ENCODE results near the gene OR10A7. TPM values are rescaled to one million over a fixed set of nuclear protein-coding genes. Genes with fewer than 3 reads are reported as not detected.

OR10A7 gene
- total RNA-seq, 4 donors from 2014 or later, result not detected

DNA sequence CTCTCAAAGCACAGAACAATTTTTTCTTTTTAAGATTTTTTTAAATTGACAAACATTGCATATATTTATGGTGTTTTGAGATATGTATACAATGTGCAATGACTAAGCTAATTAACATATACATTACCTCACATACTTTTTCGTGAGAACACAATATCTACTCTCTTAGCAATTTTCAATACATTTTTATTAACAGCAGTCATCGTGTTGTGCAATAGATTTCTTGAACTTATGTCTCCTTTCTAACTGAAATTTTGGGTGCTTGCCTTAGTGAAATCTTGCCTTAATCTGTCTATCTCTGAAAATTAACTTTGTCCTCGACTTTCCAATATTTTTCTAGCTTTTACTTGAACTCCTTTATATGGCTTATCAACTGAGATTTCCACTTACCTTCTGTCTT lies 6.8 kb downstream of the OR10A7 start:
- Histone ChIP-seq H3K36me3 (no peaks in the 10 kb centered on the region), H3K9me3 (no peaks in the 10 kb centered on the region), H3K4me3 (no peak overlapping the region), H3K27me3 (peaks cover 4% of the 10 kb centered on the region), H3K27ac (no peak overlapping the region), H3K4me1 (no peaks in the 10 kb centered on the region)
- 24 to 38% methylated on average over 3 of the region's 3 CpGs for whole genome bisulfite sequencing, 2 donors (ENCODE audit: low coverage in 1 of 2)
- DNase-seq, result no peak
- no peak for TF ChIP-seq POLR2AphosphoS5 (IDR thresholded peaks at IDR 0.05)
- TF ChIP-seq, protein P1, sequence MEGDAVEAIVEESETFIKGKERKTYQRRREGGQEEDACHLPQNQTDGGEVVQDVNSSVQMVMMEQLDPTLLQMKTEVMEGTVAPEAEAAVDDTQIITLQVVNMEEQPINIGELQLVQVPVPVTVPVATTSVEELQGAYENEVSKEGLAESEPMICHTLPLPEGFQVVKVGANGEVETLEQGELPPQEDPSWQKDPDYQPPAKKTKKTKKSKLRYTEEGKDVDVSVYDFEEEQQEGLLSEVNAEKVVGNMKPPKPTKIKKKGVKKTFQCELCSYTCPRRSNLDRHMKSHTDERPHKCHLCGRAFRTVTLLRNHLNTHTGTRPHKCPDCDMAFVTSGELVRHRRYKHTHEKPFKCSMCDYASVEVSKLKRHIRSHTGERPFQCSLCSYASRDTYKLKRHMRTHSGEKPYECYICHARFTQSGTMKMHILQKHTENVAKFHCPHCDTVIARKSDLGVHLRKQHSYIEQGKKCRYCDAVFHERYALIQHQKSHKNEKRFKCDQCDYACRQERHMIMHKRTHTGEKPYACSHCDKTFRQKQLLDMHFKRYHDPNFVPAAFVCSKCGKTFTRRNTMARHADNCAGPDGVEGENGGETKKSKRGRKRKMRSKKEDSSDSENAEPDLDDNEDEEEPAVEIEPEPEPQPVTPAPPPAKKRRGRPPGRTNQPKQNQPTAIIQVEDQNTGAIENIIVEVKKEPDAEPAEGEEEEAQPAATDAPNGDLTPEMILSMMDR (IDR thresholded peaks at IDR 0.05), result no peak
- TF ChIP-seq POLR2A (IDR thresholded peaks at IDR 0.05), result no peak
- TF ChIP-seq EP300 (IDR thresholded peaks at IDR 0.05; ENCODE audit: low read depth), result no peak
- in situ Hi-C loops (cut with MboI; ENCODE audit: low pct_ligation_motif_present in 1 of 4, low pct_unique_long_range_greater_than_20kb in 1 of 4, low sequenced_read_pairs in 3 of 4), result no loop called here
- intact Hi-C loops (cut with DNase I; ENCODE audit: low total_unique reads), result no loop called here

- intact Hi-C loops (cut with DNase I; ENCODE audit: low total_unique reads) (no loop called here), in situ Hi-C loops (cut with MboI; ENCODE audit: low pct_ligation_motif_present in 1 of 4, low pct_unique_long_range_greater_than_20kb in 1 of 4, low sequenced_read_pairs in 3 of 4) (no loop called here)
- no peaks in the 10 kb centered on the region for H3K9me3 ChIP-seq
- no peaks in the 10 kb centered on the region for H3K4me1 ChIP-seq
- no peak within 1 kb of the TSS for H3K4me3 ChIP-seq
- H3K27ac ChIP-seq, result no peak within 1 kb of the TSS
- no peaks in the 10 kb centered on the region for H3K27me3 ChIP-seq
- 90 to 96% methylated on average over 3 of the region's 3 CpGs for WGBS, 2 donors (ENCODE audit: low coverage in 1 of 2)
- no peak for DNase-seq
- TF ChIP-seq POLR2AphosphoS5 (IDR thresholded peaks at IDR 0.05) (no peak), POLR2A (IDR thresholded peaks at IDR 0.05) (no peak), EP300 (IDR thresholded peaks at IDR 0.05; ENCODE audit: low read depth) (no peak)
- TF ChIP-seq, protein P1 (IDR thresholded peaks at IDR 0.05), result no peak
- no peaks in the 10 kb centered on the region for H3K36me3 ChIP-seq
Observed at GRCh38 chr12:55244309-55244708, 23.5 kb downstream of the OR10A7 start, which contains the start of gene OR6C74. Gene OR6C74 (plus strand): TSS chr12:55244609. CDS start chr12:55247288, 2,679 bp downstream.

- Histone ChIP-seq H3K36me3 (no peaks in the 10 kb centered on the region), H3K9me3 (no peaks in the 10 kb centered on the region), H3K27ac (no peak overlapping the region), H3K4me3 (no peak overlapping the region), H3K4me1 (no peaks in the 10 kb centered on the region), H3K27me3 (no peaks in the 10 kb centered on the region)
- intact Hi-C loops (cut with DNase I; ENCODE audit: low total_unique reads) (no loop called here), in situ Hi-C loops (cut with MboI; ENCODE audit: low pct_ligation_motif_present in 1 of 4, low pct_unique_long_range_greater_than_20kb in 1 of 4, low sequenced_read_pairs in 3 of 4) (no loop called here)
- TF ChIP-seq EP300 (IDR thresholded peaks at IDR 0.05; ENCODE audit: low read depth) (no peak), POLR2A (IDR thresholded peaks at IDR 0.05) (no peak), POLR2AphosphoS5 (IDR thresholded peaks at IDR 0.05) (no peak)
- TF ChIP-seq, protein P1 (IDR thresholded peaks at IDR 0.05), result no peak
- 43 to 53% methylated on average over 1 of the region's 1 CpG for WGBS, 2 donors (ENCODE audit: low coverage in 1 of 2)
- DNase-seq, result no peak
Observed at GRCh38 chr12:55246159-55246558, 25.3 kb downstream of the OR10A7 start.

DNA sequence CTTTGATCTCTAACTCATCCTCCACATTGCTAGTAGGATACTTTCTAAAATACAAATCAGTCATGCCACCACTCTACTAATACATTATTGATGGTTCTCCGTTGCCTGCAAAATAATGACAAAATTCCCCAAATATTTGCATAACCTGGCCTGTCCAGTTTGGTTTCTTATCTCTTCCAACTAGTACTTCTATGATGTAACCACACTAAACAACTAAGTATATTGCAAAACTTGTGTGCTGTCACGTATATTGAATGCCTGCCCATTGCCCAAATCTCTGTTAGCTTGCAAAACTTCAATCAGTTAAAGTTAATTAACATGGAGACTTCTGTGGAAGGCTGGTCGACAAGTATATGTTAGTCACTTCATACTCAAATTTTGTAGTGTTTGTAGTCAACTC lies 30.1 kb downstream of the OR10A7 start:
- Histone ChIP-seq H3K4me3 (no peak overlapping the region), H3K27ac (no peak overlapping the region), H3K36me3 (no peaks in the 10 kb centered on the region), H3K27me3 (no peaks in the 10 kb centered on the region), H3K4me1 (no peaks in the 10 kb centered on the region), H3K9me3 (no peaks in the 10 kb centered on the region)
- TF ChIP-seq EP300 (IDR thresholded peaks at IDR 0.05; ENCODE audit: low read depth), result no peak
- no peak for TF ChIP-seq POLR2AphosphoS5 (IDR thresholded peaks at IDR 0.05)
- no peak for TF ChIP-seq POLR2A (IDR thresholded peaks at IDR 0.05)
- TF ChIP-seq, protein P1 (IDR thresholded peaks at IDR 0.05), result no peak
- no peak for DNase-seq
- 55 to 60% methylated on average over 3 of the region's 3 CpGs for WGBS, 2 donors (ENCODE audit: low coverage in 1 of 2)
- in situ Hi-C loops (cut with MboI; ENCODE audit: low pct_ligation_motif_present in 1 of 4, low pct_unique_long_range_greater_than_20kb in 1 of 4, low sequenced_read_pairs in 3 of 4), result no loop called here
- intact Hi-C loops (cut with DNase I; ENCODE audit: low total_unique reads), result no loop called here

Measured in transverse colon (tissue), 4 donors.